Osteoblast (primary cell): ENCODE data around the gene LINC01488. TPM values are rescaled to one million over a fixed set of nuclear protein-coding genes. Genes with fewer than 3 reads are reported as not detected.

Experiments used
- DNase-seq: peaks from one replicate; pipeline ENCODE4 v3.0.0; 2011; ENCODE audit warnings: low spot score, mixed read lengths; ENCODE audit not compliant: insufficient read length; ENCODE audit errors: missing footprints
- H2AFZ ChIP-seq: 2 replicates; pipeline ENCODE4 v1.6.0; 2011; ENCODE audit warnings: mild to moderate bottlenecking, low read length
- H3K27ac ChIP-seq: 2 replicates; pipeline ENCODE4 v1.5.1; 2011; ENCODE audit warnings: mild to moderate bottlenecking, low read depth, low read length, moderate library complexity
- H3K27me3 ChIP-seq: 2 replicates; pipeline ENCODE4 v1.6.0; 2012; ENCODE audit warnings: mild to moderate bottlenecking, control low read depth, inconsistent platforms, low read length, moderate library complexity; ENCODE audit not compliant: insufficient read depth
- H3K36me3 ChIP-seq: 2 replicates; pipeline ENCODE4 v1.5.1; 2011; ENCODE audit warnings: mild to moderate bottlenecking, low read length, control low read depth, moderate library complexity; ENCODE audit not compliant: insufficient read depth
- H3K4me1 ChIP-seq: 2 replicates; pipeline ENCODE4 v1.5.1; 2011; ENCODE audit warnings: mild to moderate bottlenecking, low read length, control low read depth, moderate library complexity; ENCODE audit not compliant: insufficient read depth
- H3K4me2 ChIP-seq: 2 replicates; pipeline ENCODE4 v1.6.0; 2011; ENCODE audit warnings: mild to moderate bottlenecking, low read length; ENCODE audit not compliant: insufficient read depth
- H3K4me3 ChIP-seq: fragments of 200-600 bp; sonication (generic); 3 replicates; pipeline ENCODE4 v1.5.1; 2012; ENCODE audit warnings: mild to moderate bottlenecking, low read length, inconsistent platforms; ENCODE audit not compliant: insufficient read depth
- H3K79me2 ChIP-seq: 2 replicates; pipeline ENCODE4 v1.6.0; 2012; ENCODE audit warnings: mild to moderate bottlenecking, low read length, control low read depth, inconsistent platforms; ENCODE audit not compliant: insufficient read depth
- H3K9me3 ChIP-seq: 2 replicates; pipeline ENCODE4 v1.5.1; 2011; ENCODE audit warnings: low read depth, low read length, control low read depth
- H4K20me1 ChIP-seq: 2 replicates; pipeline ENCODE4 v1.6.0; 2012; ENCODE audit warnings: mild to moderate bottlenecking, low read length, control low read depth; ENCODE audit not compliant: insufficient read depth
- total RNA-seq: library from RNA; depleted of rRNA; stranded (reverse); fragments of >200 nt; gene quantifications from 2 replicates; pipeline ENCODE4 v1.2.3, GENCODE V29; 2012
- TF ChIP-seq, protein P1 (sequence below): IDR thresholded peaks from 2 replicates; pipeline ENCODE4 v1.5.1; 2011; ENCODE audit warnings: mild to moderate bottlenecking, low read depth, low read length, moderate library complexity; ENCODE audit errors: extremely low read depth

The LINC01488 gene
- total RNA-seq, 1 donor, result not detected

DNA sequence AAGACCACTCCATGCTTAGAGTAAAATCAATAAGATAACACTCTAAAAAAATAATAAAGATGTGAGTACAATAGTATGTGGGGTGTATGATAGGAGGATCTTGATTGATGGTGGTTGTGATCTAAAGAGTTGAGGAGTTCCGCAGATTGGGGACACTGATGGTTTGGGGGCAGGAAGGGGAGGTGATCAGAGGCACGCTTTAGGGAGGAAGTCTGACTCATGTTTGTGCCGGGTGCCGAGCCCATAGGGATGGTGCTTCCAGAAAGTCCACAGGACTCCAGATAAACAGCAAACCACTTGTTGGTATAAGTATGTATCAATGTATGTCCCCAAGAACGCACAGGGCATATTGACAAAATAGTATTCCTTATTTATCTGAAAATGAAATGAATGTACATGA is 27.5 kb downstream of the LINC01488 start:
- H3K27me3 ChIP-seq, result no peaks in the 10 kb centered on the region
- TF ChIP-seq, protein P1, sequence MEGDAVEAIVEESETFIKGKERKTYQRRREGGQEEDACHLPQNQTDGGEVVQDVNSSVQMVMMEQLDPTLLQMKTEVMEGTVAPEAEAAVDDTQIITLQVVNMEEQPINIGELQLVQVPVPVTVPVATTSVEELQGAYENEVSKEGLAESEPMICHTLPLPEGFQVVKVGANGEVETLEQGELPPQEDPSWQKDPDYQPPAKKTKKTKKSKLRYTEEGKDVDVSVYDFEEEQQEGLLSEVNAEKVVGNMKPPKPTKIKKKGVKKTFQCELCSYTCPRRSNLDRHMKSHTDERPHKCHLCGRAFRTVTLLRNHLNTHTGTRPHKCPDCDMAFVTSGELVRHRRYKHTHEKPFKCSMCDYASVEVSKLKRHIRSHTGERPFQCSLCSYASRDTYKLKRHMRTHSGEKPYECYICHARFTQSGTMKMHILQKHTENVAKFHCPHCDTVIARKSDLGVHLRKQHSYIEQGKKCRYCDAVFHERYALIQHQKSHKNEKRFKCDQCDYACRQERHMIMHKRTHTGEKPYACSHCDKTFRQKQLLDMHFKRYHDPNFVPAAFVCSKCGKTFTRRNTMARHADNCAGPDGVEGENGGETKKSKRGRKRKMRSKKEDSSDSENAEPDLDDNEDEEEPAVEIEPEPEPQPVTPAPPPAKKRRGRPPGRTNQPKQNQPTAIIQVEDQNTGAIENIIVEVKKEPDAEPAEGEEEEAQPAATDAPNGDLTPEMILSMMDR, result no peak
- H3K36me3 ChIP-seq, result no peaks in the 10 kb centered on the region
- DNase-seq, result peak; percentile 22
- no peaks in the 10 kb centered on the region for H4K20me1 ChIP-seq
- H2AFZ ChIP-seq, result no peak overlapping the region
- H3K4me2 ChIP-seq, result no peak overlapping the region
- peaks cover 2% of the 10 kb centered on the region for H3K9me3 ChIP-seq
- H3K4me1 ChIP-seq, result peaks cover 25% of the 10 kb centered on the region
- H3K79me2 ChIP-seq, result no peaks in the 10 kb centered on the region
- no peak overlapping the region for H3K4me3 ChIP-seq
- no peak overlapping the region for H3K27ac ChIP-seq

DNA sequence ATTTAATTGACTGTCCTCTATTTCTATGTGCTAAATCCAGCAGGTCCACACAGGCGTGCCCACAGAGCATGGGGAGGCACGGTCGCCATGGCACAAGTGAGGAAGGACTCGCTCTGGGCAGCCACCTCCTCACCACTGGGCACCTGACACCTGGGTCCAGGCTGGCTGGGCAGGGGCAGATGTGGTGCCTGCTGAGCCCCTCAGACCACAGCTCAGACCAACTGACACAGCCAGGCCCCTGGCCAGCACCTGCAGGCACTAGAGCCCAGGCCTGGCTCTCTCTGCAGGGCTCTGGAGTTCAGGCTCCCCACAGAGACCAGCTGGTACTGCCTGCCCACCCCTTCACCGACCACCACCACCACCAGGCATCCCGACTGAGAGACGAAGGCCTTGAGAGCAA is 27.9 kb downstream of the LINC01488 start:
- DNase-seq, result no peak
- Histone ChIP-seq H3K79me2 (no peaks in the 10 kb centered on the region), H2AFZ (no peak overlapping the region), H3K27ac (no peak overlapping the region), H3K4me2 (no peak overlapping the region), H3K36me3 (no peaks in the 10 kb centered on the region), H4K20me1 (no peaks in the 10 kb centered on the region), H3K4me1 (peaks cover 25% of the 10 kb centered on the region), H3K9me3 (peaks cover 2% of the 10 kb centered on the region), H3K27me3 (no peaks in the 10 kb centered on the region), H3K4me3 (no peak overlapping the region)
- TF ChIP-seq, protein P1, result no peak

DNA sequence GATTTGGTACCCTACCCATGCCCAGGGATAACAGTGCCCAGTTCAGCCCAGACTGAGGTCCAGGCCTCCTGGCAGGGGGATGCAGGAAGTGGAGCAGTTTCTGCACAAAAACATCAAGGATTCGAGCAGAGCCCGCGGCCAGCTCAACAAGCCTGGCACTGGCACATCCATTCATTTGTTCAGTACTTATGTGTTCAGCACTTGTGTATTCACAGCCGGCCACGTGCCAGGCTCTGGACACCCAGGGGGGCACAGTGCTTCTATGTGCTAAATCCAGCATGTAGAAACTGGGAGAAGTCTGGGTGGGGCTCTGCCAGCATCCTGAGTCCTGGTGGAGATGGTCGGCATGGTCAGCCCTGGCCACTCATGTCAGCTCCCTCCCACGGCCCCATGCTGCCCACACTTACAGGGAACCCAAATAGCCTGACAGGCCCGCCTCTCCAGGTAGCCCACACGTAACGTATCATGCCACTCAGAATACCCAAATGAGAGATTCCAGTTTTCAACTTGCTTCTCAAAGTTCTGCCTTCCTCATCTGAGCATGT is 28.5 kb downstream of the LINC01488 start:
- H4K20me1 ChIP-seq, result no peaks in the 10 kb centered on the region
- H3K36me3 ChIP-seq, result no peaks in the 10 kb centered on the region
- H3K27me3 ChIP-seq, result no peaks in the 10 kb centered on the region
- peaks cover 25% of the 10 kb centered on the region for H3K4me1 ChIP-seq
- TF ChIP-seq, protein P1, result no peak
- H3K4me3 ChIP-seq, result no peak overlapping the region
- H2AFZ ChIP-seq, result no peak overlapping the region
- no peak overlapping the region for H3K27ac ChIP-seq
- H3K79me2 ChIP-seq, result no peaks in the 10 kb centered on the region
- DNase-seq, result peak; percentile 27
- H3K9me3 ChIP-seq, result peaks cover 2% of the 10 kb centered on the region
- H3K4me2 ChIP-seq, result no peak overlapping the region

DNA sequence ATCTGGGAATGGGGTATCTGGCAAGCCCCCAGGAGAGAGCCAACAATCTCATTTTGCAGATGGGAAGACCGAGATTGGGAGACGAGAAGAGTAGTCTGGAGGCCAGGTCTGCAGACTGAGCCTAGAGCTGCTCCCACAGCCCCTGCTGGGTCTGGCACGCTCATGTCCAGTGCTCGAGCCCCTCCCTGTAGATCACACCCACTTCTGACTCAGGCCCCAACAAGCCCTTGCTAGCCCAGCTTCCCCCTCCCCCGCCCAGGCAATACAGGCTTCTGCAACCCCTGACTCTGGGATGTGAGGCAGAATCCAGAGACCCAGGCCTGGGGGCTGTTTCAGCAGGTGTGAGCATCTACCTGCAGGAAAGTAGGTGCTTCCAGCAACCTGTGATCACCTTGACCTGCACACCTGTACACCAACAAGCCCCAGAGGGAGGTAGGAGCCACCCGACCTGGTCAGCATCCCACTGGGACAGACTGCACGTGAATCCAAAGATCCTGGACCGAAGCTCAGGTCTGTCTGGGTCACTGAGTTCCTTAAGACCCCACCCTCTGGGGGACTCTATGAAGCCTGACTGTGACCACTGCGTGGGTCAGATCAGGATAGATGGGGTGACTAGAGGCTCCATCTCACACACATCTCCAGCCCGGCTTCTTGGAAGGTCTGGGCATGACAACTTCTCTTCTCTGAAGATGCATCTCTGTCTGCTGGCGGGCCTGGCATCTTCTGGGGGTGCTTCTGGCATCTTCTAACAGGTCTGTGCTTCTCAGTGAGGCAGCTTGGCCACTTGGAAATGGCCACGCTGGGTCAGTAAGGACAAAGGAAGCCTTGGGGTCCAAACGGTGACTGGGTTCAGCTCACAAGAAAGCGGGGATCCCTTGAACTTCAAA is 29.3 kb downstream of the LINC01488 start:
- TF ChIP-seq, protein P1, result no peak
- Histone ChIP-seq H3K4me3 (no peak overlapping the region), H3K27ac (peak overlapping the region; percentile 87), H4K20me1 (no peaks in the 10 kb centered on the region), H3K79me2 (no peaks in the 10 kb centered on the region), H3K4me1 (peaks cover 25% of the 10 kb centered on the region), H3K9me3 (peaks cover 2% of the 10 kb centered on the region), H3K27me3 (no peaks in the 10 kb centered on the region), H3K4me2 (no peak overlapping the region), H2AFZ (peak overlapping the region; percentile 5), H3K36me3 (no peaks in the 10 kb centered on the region)
- DNase-seq, result peak; percentile 82
